ENCODE measurements around the gene SLC15A4.

DNA sequence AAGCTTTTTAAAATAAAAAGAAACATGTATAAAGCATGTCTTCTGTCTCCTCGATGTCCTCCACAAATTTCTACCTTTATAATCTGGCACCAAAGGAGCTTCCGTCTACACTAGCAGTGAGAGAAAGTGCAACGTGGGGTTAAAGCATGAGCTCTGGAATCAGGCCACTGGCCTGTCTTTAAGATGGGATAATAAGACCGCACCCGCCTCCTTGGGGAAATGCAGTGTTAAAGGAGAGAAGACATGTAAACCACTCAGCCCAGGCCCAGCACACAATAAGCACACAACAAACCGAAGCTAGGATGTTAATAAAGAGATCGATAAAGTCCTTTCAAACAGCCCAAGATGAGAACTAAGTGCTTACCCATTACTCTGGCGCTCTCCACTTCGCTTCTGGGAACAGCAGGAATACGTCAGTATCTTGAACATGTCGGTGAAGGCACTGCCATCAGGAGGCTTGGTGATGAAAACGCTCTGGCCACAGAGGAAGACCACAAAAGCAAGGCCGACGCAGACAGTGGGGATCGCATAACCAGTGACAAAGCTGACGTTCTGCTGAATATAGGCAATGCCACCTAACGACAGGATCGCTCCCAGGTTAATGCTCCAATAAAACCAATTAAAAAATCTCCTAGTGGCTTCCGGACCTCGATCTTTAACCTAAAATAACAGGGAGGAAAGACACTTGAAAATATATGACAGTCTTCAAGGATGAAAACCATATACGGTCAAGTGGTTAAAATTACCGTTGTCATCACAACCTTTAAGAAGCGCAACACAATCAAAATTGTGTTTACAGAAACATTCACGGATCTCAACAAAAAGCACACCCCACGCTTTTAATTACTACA is 9.1 kb downstream of the SLC15A4 start:
- TF ChIP-seq, protein P1, sequence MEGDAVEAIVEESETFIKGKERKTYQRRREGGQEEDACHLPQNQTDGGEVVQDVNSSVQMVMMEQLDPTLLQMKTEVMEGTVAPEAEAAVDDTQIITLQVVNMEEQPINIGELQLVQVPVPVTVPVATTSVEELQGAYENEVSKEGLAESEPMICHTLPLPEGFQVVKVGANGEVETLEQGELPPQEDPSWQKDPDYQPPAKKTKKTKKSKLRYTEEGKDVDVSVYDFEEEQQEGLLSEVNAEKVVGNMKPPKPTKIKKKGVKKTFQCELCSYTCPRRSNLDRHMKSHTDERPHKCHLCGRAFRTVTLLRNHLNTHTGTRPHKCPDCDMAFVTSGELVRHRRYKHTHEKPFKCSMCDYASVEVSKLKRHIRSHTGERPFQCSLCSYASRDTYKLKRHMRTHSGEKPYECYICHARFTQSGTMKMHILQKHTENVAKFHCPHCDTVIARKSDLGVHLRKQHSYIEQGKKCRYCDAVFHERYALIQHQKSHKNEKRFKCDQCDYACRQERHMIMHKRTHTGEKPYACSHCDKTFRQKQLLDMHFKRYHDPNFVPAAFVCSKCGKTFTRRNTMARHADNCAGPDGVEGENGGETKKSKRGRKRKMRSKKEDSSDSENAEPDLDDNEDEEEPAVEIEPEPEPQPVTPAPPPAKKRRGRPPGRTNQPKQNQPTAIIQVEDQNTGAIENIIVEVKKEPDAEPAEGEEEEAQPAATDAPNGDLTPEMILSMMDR (conservative IDR thresholded peaks at IDR 0.05 in 1 of 2, IDR thresholded peaks at IDR 0.05 in 1 of 2; ENCODE audit: low read depth in 1 of 2, low read length in 2 of 2): no peak
- no peak for TF ChIP-seq EZH2 (IDR thresholded peaks at IDR 0.05; ENCODE audit: low read length, missing control alignments)

Data from fibroblast of lung (primary cell).